HFFc6 (cell line): ENCODE measurements around the gene FHL3. TPM values are rescaled to one million over a fixed set of nuclear protein-coding genes. Genes with fewer than 3 reads are reported as not detected.
A peak's percentile ranks its signal among the peaks of the same experiment; 100 is the strongest.

Source experiments
- DNase-seq: peaks from one replicate; pipeline ENCODE4 v3.0.0-alpha.2; 2018
- H3K27ac Mint-ChIP-seq: 2 replicates; pipeline ENCODE4 v1.8.0; 2020; ENCODE audit warnings: mild to moderate bottlenecking, mixed read lengths
- H3K27me3 Mint-ChIP-seq: 2 replicates; pipeline ENCODE4 v1.8.0; 2021; ENCODE audit warnings: mild to moderate bottlenecking, moderate library complexity, mixed read lengths; ENCODE audit not compliant: insufficient read depth
- H3K36me3 Mint-ChIP-seq: 2 replicates; pipeline ENCODE4 v1.8.0; 2021; ENCODE audit warnings: low read depth, mixed read lengths
- H3K4me1 Mint-ChIP-seq: 2 replicates; pipeline ENCODE4 v1.8.0; 2020; ENCODE audit warnings: low read depth, mixed read lengths
- H3K4me3 Mint-ChIP-seq: 2 replicates; pipeline ENCODE4 v1.8.0; 2020; ENCODE audit warnings: mild to moderate bottlenecking, moderate library complexity, mixed read lengths
- H3K9me3 Mint-ChIP-seq: 2 replicates; pipeline ENCODE4 v1.8.0; 2020; ENCODE audit warnings: mild to moderate bottlenecking, mixed read lengths
- total RNA-seq, 6 experiments: library from RNA; stranded (reverse); fragmentation: NEBNext Ultra II Directional; extraction: Animal tissue kit (Norgen Biotek cat#: 25700); gene quantifications; 2 replicates in 1 of 6; 3 replicates in 5 of 6; pipeline ENCODE4 v1.2.3, GENCODE V29; 2021
- TF ChIP-seq, protein P1 (sequence below): fragments of 200-600 bp; sonication (generic); IDR thresholded peaks from 2 replicates; pipeline ENCODE4 v1.5.0; 2021; ENCODE audit warnings: antibody characterized with exemption, mild to moderate bottlenecking

FHL3 gene
- total RNA-seq, 6 experiments from 2014 or later, result 29.4 to 40.9 (median 33.2) TPM

GRCh38 chr1:38047603-38048141 lies 42.4 kb upstream of the FHL3 start:
- H3K36me3 Mint-ChIP-seq, result no peaks in the 10 kb centered on the region
- no peaks in the 10 kb centered on the region for H3K9me3 Mint-ChIP-seq
- TF ChIP-seq, protein P1, sequence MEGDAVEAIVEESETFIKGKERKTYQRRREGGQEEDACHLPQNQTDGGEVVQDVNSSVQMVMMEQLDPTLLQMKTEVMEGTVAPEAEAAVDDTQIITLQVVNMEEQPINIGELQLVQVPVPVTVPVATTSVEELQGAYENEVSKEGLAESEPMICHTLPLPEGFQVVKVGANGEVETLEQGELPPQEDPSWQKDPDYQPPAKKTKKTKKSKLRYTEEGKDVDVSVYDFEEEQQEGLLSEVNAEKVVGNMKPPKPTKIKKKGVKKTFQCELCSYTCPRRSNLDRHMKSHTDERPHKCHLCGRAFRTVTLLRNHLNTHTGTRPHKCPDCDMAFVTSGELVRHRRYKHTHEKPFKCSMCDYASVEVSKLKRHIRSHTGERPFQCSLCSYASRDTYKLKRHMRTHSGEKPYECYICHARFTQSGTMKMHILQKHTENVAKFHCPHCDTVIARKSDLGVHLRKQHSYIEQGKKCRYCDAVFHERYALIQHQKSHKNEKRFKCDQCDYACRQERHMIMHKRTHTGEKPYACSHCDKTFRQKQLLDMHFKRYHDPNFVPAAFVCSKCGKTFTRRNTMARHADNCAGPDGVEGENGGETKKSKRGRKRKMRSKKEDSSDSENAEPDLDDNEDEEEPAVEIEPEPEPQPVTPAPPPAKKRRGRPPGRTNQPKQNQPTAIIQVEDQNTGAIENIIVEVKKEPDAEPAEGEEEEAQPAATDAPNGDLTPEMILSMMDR, result no peak
- no peak for DNase-seq
- H3K27ac Mint-ChIP-seq, result no peak overlapping the region
- H3K27me3 Mint-ChIP-seq, result peaks cover 46% of the 10 kb centered on the region
- H3K4me3 Mint-ChIP-seq, result peak overlapping the region; percentile 64
- H3K4me1 Mint-ChIP-seq, result peaks cover 5% of the 10 kb centered on the region; the same call in 1 of the 2 replicates

GRCh38 chr1:38046884-38047602 lies 41.7 kb upstream of the FHL3 start:
- TF ChIP-seq, protein P1, result no peak
- Mint-ChIP-seq H3K27ac (no peak overlapping the region), H3K4me3 (peak overlapping the region; percentile 64), H3K9me3 (no peaks in the 10 kb centered on the region), H3K27me3 (peaks cover 49% of the 10 kb centered on the region), H3K4me1 (peaks cover 5% of the 10 kb centered on the region; the same call in 1 of the 2 replicates), H3K36me3 (no peaks in the 10 kb centered on the region)
- DNase-seq, result peak; percentile 38

DNA sequence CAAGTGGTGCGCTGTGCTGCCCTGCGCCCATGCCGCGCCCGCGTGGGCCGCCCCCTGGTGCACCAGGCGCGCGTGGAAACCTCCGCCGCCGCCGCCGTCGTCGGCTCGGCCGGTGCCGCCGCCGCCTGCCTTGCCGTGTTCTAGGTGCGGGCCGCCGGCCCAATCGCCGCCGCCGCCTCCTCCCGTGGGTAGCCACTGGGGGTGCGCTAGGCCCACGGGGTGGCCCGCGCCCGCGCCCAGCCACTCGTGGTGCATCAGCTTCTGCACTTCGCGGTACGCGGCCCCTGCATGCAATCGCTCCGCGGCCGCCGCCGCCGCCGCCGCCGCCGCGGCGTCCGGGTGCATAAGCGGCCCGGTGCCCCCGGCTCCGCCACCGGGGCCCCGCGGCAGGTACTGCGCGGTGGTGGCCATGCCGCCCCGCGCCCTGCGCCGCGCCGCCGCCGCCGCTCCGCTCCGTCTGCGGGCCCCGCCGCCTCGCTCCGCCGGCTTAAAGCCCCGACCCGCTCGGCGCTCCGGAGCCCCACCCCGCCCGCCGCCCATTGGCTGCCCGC lies 41.1 kb upstream of the FHL3 start, which contains the start of gene POU3F1:
TSS of gene POU3F1 (minus strand) at position 461 of the 551 bp plus-strand sequence. CDS start at position 411, 50 bp downstream.
- Mint-ChIP-seq H3K4me1 (peaks cover 5% of the 10 kb centered on the region; the same call in 1 of the 2 replicates), H3K27ac (no peak within 1 kb of the TSS), H3K4me3 (peak within 1 kb of the TSS; percentile 64), H3K27me3 (peaks cover 53% of the 10 kb centered on the region), H3K9me3 (no peaks in the 10 kb centered on the region), H3K36me3 (no peaks in the 10 kb centered on the region)
- no peak for DNase-seq
- TF ChIP-seq, protein P1, result no peak

DNA sequence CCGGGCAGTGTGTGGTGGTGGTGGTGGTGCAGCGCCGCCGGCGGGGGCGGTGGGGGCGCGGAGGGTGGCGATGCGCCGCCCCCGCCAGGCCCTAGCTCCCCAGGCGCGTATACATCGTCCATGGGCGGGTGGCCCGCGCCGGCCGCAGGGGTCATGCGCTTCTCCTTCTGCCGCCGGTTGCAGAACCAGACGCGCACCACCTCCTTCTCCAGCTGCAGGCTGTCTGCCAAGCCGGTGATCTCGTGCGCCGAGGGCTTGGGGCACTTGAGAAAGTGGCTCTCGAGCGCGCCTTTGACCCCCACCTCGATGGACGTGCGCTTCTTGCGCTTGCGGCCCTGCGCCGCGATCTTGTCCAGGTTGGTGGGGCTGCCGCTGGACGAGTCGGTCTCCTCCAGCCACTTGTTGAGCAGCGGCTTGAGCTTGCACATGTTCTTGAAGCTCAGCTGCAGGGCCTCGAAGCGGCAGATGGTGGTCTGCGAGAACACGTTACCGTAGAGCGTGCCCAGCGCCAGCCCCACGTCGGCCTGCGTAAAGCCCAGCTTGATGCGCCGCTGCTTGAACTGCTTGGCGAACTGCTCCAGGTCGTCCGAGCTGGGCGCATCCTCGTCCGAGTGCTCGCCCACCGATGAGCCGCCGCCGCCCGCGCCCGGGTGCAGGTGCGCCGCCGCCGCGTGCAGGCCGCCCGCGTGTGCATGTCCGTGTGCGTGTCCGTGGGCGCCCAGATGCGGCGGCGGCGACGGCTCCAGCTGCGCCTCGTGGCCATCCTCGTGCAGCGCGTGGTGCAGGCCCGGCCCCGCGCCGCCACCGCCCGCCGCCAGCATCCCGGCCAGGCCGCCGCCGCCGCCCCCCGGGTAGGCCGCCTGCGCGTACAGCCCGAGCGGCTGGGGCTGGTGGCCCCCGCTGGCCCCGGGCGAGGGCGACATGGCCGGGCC lies 40.4 kb upstream of the FHL3 start:
- no peak overlapping the region for H3K4me3 Mint-ChIP-seq
- no peaks in the 10 kb centered on the region for H3K36me3 Mint-ChIP-seq
- TF ChIP-seq, protein P1, result no peak
- H3K27me3 Mint-ChIP-seq, result peaks cover 57% of the 10 kb centered on the region
- H3K9me3 Mint-ChIP-seq, result no peaks in the 10 kb centered on the region
- peaks cover 5% of the 10 kb centered on the region; the same call in 1 of the 2 replicates for H3K4me1 Mint-ChIP-seq
- H3K27ac Mint-ChIP-seq, result no peak overlapping the region
- no peak for DNase-seq
